ENCODE measurements around the gene TMEM238.
"Not testable (repeated sequence)": the region's sequence is repeated elsewhere in the genome, so short reads cannot be mapped to it uniquely, and the experiment has no call there.

TMEM238 gene

DNA sequence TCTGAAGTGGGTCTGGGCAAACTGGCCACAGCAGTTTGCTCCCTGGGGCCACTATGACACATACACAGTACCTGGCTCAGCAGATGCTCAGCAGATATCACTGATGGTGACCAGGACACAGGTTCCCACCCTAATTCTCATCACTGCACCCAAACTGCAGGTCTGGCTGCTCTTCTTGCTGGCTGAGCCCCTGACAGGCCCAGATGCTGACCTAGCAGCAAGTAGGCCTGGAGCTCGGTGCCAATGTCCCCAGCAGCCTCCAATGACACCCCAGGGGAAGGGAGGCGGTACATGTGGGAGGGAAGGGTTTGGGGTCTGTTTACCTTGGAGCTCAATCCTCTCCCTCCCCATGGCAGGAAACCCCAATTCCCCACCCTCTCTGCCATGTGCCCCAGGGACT lies 18.4 kb upstream of the TMEM238 start:
- no peak for DNase-seq (ENCODE audit: low read depth in 2 of 2, low spot score in 1 of 2)

GRCh38 chr19:55401390-55401789 lies 17.3 kb upstream of the TMEM238 start:
- DNase-seq (ENCODE audit: low read depth in 2 of 2, low spot score in 1 of 2): not testable (repeated sequence)

DNA sequence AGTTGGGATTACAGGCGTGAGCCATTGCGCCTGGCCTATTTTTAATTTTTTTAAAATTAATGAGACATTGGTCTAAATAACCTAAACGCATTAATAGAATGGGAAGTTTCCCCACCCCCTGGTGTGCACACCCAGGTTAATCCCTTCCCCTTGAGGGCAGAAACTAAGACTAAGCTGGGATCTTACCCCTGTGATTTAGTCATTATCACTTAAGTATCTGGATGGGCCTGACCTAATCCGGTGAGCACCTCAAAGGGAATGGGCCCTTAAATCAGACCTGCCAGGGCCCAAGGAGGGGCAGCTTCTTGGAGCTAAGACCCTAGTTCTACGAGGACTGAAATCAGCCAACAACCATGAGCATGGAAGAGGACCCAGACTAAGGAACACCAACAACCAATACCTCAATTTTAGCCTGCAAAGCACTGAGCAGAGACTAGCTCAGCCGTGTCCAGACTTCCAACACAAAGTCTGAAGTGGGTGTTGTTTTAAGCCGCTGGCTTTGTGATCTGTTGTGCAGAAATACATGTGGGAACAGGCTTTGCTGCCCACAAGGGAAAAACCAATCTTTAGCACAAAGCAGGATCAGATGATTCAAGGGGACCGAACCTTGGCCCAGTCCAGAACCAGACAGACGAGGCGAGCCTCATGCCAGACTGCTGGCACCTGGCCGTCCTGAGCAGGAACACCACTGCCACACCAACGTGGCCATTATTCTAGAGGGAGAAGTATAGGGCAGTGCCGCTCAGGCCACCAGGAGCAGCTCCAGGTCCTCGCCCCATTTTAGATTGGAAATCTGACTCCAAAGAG lies 16.4 kb upstream of the TMEM238 start:
- no peak for DNase-seq (ENCODE audit: low read depth in 2 of 2, low spot score in 1 of 2)

DNA sequence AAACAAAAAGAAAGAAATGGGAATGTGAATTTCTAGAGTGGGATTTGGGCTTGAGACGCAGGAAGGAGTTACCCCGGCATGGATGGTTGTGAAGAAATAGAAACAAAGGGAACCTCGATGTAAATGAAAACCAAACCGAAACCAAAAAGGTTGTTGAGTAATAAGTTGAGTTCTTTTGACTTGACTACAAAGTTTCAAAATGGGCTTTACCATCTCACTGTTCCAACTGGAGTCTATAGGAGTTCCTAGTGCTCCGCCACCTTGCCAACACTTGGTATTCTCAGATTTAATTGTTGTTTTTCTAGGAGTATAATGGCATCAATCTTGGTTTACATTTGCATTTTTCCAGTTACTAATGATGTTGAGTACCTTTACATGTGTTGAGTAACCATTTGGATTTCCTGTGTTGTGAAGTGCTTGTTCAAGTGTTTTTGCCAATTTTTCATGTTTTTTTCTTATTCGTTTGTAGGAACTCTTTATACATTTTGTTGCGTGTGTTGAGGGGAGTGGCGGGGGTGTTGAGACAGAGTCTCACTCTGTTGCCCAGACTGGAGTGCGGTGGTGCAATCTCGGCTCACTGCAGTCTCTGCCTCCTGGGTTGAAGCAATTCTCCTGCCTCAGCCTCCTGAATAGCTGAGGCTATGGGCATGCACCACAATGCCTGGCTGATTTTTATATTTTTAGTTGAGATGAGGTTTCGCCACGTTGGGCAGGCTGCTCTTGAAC lies 14.3 kb upstream of the TMEM238 start:
- no peak for DNase-seq (ENCODE audit: low read depth in 2 of 2, low spot score in 1 of 2)

DNA sequence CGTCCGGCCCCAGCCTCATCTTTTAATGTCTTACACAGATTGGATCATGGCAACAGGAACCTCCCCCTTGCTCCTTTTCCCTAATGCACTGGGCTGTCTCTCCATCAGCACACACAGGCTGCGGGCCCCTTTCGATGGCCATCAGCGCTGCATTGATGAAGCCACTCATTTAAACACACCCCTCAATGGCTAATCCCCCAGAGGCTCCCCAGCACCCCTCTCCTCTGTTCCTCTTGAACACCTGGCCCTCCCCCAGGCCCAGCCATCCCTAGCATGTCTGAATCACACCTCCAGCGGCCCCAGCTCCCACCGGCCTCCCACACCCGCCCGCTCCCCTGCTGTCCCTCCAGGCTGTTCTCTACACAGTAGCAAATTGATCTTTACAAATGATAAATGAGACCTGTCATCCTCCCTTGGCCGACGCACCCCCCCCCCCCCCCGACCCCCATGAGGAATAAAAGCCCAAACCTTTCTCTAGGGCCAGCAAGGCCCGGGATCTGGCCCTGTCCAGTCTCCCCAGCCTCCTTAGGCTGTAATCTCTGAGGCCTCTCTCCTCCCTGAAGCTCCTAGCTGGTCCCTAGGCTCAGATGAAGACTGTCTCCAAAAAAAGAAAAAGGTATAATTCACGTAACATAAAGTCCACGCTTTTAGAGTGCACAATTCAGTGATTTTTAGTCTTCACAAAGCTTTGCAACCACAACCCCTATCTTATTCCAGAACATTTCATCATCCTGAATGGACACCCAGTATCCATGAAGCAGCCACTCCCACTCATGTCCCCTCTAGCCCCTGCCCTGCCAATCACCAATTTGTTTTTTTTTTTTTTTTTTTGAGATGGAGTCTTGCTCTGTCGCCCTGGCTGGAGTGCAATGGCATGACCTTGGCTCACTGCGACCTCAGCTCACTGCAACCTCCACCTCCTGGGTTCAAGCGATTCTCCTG lies 9.0 kb upstream of the TMEM238 start:
- no peak for DNase-seq (ENCODE audit: low read depth in 2 of 2, low spot score in 1 of 2)

DNA sequence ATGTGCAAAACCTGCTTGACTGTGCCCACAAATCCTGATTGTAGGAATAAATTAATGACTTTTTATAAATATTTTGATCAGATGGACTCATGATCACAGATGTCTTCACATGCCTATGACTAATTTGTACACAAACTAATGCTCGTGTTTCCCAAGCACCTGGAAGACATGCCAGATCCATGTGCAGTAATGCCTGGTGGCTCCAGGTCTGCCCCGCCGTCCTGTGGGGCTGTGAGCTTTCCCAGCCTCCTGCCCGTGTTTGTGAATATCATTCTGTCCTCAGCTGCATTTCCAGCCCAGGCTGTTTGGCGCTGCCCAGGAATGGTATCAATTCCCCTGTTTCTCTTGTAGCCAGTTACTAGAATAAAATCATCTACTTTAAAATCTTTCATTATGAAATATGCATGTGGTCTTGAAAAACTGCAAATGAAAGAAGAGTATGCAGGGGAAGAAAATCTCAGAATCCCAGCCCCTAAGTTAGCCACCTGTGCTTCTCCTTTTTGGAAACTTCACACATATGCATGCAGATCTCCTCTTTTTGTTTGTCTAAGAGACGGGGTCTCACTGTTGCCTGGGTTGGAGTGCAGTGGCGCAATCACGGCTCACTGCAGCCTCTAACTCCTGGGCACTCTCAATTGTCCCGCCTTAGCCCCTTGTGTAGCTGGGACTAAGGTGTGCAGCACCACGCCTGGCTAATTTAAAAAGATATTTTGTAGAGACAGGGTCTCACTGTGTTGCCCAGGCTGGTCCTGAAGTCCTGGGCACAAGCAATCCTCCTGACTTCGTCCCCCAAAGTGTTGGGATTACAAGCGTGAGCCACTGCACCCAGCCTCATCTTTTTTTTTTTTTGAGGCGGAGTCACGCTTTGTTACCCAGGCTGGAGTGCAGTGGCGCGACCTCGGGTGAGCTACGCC lies 7.9 kb upstream of the TMEM238 start:
- DNase-seq (ENCODE audit: low read depth in 2 of 2, low spot score in 1 of 2): no peak

GRCh38 chr19:55391191-55391670 lies 7.1 kb upstream of the TMEM238 start:
- DNase-seq (ENCODE audit: low read depth in 2 of 2, low spot score in 1 of 2): no peak

DNA sequence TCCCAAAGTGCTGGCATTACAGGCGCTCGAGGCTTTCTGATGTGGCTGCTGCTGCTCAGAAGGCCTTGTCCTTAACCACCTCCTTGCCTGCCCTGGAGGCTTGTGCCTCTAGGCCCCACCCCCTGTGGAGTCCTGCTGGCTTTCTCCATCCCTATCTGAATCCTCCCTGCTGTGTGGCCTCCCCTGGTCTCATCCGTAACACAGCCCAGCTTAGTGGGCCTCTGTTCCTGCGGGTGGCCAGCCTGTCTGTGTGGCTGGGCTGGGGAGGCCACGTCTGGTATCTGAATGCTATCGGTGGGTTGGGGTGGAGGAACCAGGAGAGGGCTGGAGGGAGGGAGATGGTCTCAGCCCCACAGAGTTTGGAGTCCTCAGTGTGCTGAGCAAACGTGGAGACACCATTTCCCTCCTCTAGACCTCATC lies 6.4 kb upstream of the TMEM238 start:
- DNase-seq (ENCODE audit: low read depth in 2 of 2, low spot score in 1 of 2): no peak

DNA sequence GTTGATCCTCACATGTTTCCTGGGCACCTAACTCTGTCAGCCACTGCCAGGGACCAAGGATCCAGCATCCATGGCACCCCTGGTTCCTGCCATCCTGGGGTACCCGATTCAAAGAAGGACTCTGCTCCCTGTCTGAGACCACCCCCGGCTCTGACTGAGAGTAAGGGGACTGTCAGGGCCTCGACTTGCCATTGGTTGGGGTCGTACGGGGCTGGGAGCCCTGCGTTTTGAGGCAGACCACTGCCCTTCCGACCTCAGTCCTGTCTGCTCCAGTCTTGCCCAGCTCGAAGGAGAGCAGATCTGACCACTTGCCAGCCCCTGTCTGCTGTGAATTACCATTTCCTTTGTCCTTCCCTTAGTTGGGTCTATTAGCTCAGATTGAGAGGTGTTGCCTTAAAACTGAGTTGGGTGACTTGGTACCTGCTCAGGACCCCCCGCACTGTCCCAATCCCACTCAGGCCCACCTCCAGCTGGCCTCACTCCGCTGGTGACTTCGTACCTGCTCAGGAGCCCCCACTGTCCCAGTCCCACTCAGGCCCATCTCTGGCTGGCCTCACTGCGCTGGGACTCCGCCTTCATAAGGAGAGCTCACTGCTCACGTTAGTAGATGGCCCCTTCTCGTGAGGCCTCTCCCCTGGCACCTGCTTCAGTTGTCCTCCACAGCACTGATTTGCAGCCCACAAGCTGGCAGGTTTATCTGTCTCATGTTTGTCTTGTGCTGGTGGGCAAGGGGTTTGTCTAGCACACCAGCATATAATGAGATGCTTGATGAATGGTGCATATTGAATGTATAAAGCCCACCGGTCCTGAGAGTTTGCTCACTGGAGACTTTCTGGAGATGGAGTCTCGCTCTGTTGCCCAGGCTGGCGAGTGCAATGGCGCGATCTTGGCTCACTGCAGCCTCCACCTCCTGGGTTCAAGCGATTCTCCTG lies 5.6 kb upstream of the TMEM238 start:
- DNase-seq (ENCODE audit: low read depth in 2 of 2, low spot score in 1 of 2): no peak

DNA sequence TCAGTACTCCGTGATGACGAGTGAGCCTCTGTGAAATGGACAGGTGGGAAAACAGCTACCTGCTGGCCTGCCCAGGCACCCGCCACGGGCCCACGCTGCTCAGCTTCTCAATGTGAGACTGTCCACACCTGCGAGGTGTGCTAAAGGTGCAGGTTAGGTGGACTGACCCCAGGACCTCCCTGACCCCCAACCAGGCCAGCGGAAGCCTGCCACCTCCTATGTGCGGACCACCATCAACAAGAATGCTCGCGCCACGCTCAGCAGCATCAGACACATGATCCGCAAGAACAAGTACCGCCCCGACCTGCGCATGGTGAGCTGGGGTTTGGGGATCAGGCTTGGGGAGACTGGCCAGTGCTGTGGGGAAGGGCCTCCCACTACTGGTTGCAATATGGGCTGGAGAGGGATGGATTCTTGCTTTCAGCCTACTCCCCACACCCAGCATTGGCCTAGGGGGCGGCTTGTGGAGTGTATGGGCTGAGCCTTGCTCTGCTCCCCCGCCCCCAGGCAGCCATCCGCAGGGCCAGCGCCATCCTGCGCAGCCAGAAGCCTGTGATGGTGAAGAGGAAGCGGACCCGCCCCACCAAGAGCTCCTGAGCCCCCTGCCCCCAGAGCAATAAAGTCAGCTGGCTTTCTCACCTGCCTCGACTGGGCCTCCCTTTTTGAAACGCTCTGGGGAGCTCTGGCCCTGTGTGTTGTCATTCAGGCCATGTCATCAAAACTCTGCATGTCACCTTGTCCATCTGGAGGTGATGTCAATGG lies 3.8 kb upstream of the TMEM238 start:
- no peak for DNase-seq (ENCODE audit: low read depth in 2 of 2, low spot score in 1 of 2)

- no peak for DNase-seq (ENCODE audit: low read depth in 2 of 2, low spot score in 1 of 2)
Measured at GRCh38 chr19:55386493-55386971, 2.4 kb upstream of the TMEM238 start.

DNA sequence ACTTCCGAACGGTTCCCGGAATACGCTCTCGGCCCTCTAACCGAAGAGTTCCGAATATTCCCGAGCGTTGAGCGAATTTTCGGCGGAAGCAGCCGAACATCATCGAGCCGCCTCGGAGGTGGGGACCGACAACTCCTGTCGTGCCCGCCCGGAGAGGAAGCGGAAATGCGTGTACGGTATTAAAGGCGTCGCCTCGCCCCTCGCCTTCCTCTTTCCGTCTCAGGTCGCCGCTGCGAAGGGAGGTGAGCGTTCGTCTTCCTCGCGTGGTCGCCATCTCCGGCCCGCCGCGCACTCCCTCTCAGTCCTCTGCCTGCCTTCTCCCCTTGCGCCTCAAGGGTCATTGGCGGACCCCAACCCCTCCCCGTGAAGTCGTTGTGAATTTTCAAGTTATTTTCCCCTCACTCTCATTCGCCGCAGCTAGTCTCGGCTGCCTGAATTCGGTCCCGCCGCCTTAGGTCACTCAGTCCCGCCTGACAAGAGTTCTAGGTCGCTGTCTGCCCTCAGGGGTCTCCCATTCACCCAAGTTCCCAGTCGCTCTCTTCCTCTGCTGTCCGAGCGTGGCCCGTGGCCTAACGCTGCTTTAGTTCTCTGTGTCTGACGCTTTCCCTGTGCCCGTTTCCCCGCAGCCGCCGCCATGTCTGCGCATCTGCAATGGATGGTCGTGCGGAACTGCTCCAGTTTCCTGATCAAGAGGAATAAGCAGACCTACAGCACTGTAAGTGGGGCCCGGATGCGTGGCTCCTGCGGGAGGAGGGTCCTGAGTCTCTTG lies 1.8 kb upstream of the TMEM238 start, which contains the start of gene RPL28:
Gene RPL28, plus strand, starts transcription at position 209 of the 769 bp plus-strand sequence. Its CDS starts 426 bp downstream, at position 635.
- peak; percentile 92 to 96 for DNase-seq (ENCODE audit: low read depth in 2 of 2, low spot score in 1 of 2)

- DNase-seq (ENCODE audit: low read depth in 2 of 2, low spot score in 1 of 2): peak; percentile 74 to 87
Measured at GRCh38 chr19:55384920-55385723, 1.0 kb upstream of the TMEM238 start.

GRCh38 chr19:55383279-55384130 lies 587 bp downstream of the TMEM238 start:
- no peak for DNase-seq (ENCODE audit: low read depth in 2 of 2, low spot score in 1 of 2)

DNA sequence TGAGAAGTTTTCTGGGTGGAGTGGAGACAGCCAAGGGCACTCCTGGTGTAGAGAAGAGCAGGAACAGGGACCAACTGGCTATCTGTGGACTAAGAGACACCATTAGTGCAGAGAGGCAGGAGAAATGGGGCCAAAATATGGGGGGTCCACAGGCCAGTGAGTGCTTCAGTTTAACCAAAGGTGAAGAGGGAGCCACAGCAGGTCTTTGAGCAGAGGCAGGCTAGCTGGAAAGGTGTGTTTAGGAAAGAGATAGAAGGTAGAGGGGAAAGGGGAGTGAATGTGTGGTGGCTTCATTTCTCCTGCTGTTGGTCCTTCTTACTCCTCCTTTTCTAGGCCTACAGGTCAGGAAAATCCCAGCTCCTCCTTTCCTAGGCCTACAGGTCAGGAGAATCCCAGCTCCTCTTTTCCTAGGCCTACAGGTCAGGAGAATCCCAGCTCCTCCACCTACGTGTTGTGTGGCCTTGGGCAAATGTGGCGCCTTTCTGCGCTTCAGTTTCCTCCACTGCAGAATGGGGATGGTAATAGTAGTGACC lies 1.5 kb downstream of the TMEM238 start:
- no peak for DNase-seq (ENCODE audit: low read depth in 2 of 2, low spot score in 1 of 2)
